Adrenal gland (tissue), 12 donors: ENCODE results near the gene GPR158. TPM values are rescaled to one million over a fixed set of nuclear protein-coding genes. Genes with fewer than 3 reads are reported as not detected.

Experiments used
- DNase-seq, 7 donors: peaks; one replicate each; pipeline ENCODE4 v3.0.0-alpha.2; 2019 to 2020
- H3K27ac ChIP-seq, 5 donors: fragments of 200-600 bp; sonication (generic) in 4 of 5; 1 replicate in 3 of 5; 2 replicates in 2 of 5; pipeline versions ENCODE4 v1.5.1 to v1.8.0; 2016 to 2020; ENCODE audit warnings: mild to moderate bottlenecking in 1 of 5
- H3K27me3 ChIP-seq: fragments of 200-600 bp; 2 replicates; pipeline ENCODE4 v1.8.0; 2021
- H3K36me3 ChIP-seq, 2 donors: fragments of 200-600 bp; replicated peaks in 1 of 2; 1 replicate in 1 of 2; 2 replicates in 1 of 2; pipeline versions ENCODE4 v1.5.1 to v1.8.0; 2018 to 2022
- H3K4me1 ChIP-seq, 2 donors: fragments of 200-600 bp; replicated peaks in 1 of 2; 1 replicate in 1 of 2; 2 replicates in 1 of 2; pipeline versions ENCODE4 v1.5.1 to v1.8.0; 2018 to 2021
- H3K4me3 ChIP-seq, 4 donors: fragments of 200-600 bp; sonication (generic) in 3 of 4; one replicate each; pipeline ENCODE4 v1.5.1; 2016 to 2018
- H3K9me3 ChIP-seq, 3 donors: fragments of 200-600 bp; sonication (generic) in 1 of 3; replicated peaks in 1 of 3; 1 replicate in 2 of 3; 2 replicates in 1 of 3; pipeline versions ENCODE4 v1.5.1 to v1.8.0; 2016 to 2021
- POLR2A ChIP-seq, 2 donors: fragments of 450-650 bp; IDR thresholded peaks; one replicate each; pipeline ENCODE4 v1.6.1; 2017; ENCODE audit warnings: antibody characterized with exemption in 2 of 2, mild to moderate bottlenecking in 2 of 2, moderate library complexity in 1 of 2
- whole genome bisulfite sequencing, 4 donors: extraction: QIAGEN DNeasy Blood & Tissue Kit in 2 of 4; methylation state at CpG; one replicate each; pipeline versions ENCODE4 v1.1.5 to v1.1.7; 2013 to 2017; 5-methylcytosine and 5-hydroxymethylcytosine counted together
- intact Hi-C, 2 donors: fragments of 100-400 bp; cut with DNase I; formaldehyde crosslinking; loops; one replicate each; pipeline versions ENCODE4 v1.14.1 to v1.15.0; 2022 to 2023
- polyA plus RNA-seq, 3 donors: library from polyadenylated mRNA; stranded (reverse); fragments of 200-250 nt in 2 of 3; fragments of 350-450 nt in 1 of 3; fragmentation: Illumina TruSeq in 1 of 3; extraction: RNeasy Lipid Tissue Mini Kit (QIAGEN cat#74804) in 1 of 3; gene quantifications; one replicate each; pipeline ENCODE4 v1.2.3, GENCODE V29; 2013 to 2014
- total RNA-seq, 9 donors: library from RNA; depleted of rRNA in 4 of 9; stranded (reverse); fragments of >200 nt in 4 of 9; fragments of 120-200 nt in 1 of 9; fragmentation: NEBNext Ultra II Directional in 1 of 9; extraction: Animal tissue kit (Norgen Biotek cat#: 25700) in 1 of 9; gene quantifications; one replicate each; pipeline versions ENCODE4 v1.1.0 to v1.2.4, GENCODE V29; 2013 to 2023
- TF ChIP-seq, protein P1 (sequence below), 6 experiments: fragments of 450-650 bp in 4 of 6; fragments of 200-600 bp in 2 of 6; sonication (generic) in 1 of 6; IDR thresholded peaks; 1 replicate in 5 of 6; 2 replicates in 1 of 6; pipeline versions ENCODE4 v1.5.1 to v1.8.0; 2016 to 2021; ENCODE audit warnings: antibody characterized with exemption in 6 of 6, mild to moderate bottlenecking in 2 of 6, moderate library complexity in 1 of 6
- donor health status: healthy with polysubstance abuse.
- donor health status: Bipolar disorder and iron deficiency.
- donor health status: DM: yes; HTN: yes; CAD: no.
- donor health status: DM: no; HTN: no; CAD: no.
- donor health status: DM: no; HTN: no; CAD: no.
- donor health status: DM: yes; HTN: yes; CAD: no.

GPR158 gene
- total and polyA plus RNA-seq, 12 donors = 0.04 to 2.5 (median 0.94) TPM; not detected in 2

DNA sequence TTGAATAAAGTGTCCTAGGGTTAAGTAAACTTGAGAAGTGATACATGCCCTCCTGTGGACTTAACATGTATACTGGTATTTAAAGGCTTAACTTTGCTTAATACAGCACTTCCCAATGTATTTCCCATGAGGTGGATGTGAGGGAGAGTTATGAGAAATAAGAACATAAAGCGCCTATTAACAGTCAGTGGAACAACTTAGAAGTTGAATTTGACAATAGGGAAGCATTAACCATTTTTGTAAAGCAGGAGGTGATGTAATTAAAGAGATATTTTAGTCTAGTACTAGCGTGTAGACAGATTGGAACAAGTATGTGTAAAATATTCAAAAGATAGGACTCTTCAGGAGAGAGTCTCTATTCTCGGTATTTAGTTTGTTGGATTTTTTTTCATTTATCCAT, 322.4 kb downstream of the GPR158 start:
- Histone ChIP-seq H3K27ac (no peak overlapping the region), H3K36me3 (no peaks in the 10 kb centered on the region), H3K27me3 (no peaks in the 10 kb centered on the region), H3K9me3 (no peaks in the 10 kb centered on the region), H3K4me3 (no peak overlapping the region), H3K4me1 (peaks cover 0 to 9% of the 10 kb centered on the region in 2 donors)
- 80 to 88% (median 85%) methylated on average over 3 of the region's 3 CpGs for WGBS, 4 donors
- TF ChIP-seq POLR2A (IDR thresholded peaks at IDR 0.05) = no peak
- TF ChIP-seq, protein P1, sequence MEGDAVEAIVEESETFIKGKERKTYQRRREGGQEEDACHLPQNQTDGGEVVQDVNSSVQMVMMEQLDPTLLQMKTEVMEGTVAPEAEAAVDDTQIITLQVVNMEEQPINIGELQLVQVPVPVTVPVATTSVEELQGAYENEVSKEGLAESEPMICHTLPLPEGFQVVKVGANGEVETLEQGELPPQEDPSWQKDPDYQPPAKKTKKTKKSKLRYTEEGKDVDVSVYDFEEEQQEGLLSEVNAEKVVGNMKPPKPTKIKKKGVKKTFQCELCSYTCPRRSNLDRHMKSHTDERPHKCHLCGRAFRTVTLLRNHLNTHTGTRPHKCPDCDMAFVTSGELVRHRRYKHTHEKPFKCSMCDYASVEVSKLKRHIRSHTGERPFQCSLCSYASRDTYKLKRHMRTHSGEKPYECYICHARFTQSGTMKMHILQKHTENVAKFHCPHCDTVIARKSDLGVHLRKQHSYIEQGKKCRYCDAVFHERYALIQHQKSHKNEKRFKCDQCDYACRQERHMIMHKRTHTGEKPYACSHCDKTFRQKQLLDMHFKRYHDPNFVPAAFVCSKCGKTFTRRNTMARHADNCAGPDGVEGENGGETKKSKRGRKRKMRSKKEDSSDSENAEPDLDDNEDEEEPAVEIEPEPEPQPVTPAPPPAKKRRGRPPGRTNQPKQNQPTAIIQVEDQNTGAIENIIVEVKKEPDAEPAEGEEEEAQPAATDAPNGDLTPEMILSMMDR (IDR thresholded peaks at IDR 0.05) = no peak
- DNase-seq = no peak
- intact Hi-C loops = no loop called here

- Histone ChIP-seq H3K4me3 (no peak overlapping the region), H3K27ac (no peak overlapping the region), H3K27me3 (no peaks in the 10 kb centered on the region), H3K4me1 (peaks cover 0 to 3% of the 10 kb centered on the region in 2 donors), H3K9me3 (no peaks in the 10 kb centered on the region), H3K36me3 (no peaks in the 10 kb centered on the region)
- no peak for TF ChIP-seq POLR2A (IDR thresholded peaks at IDR 0.05)
- DNase-seq = no peak
- intact Hi-C loops = no loop called here
- WGBS, 4 donors = 75 to 89% (median 80%) methylated on average over 5 of the region's 5 CpGs
Measured at GRCh38 chr10:25498645-25499044, 323.8 kb downstream of the GPR158 start.

DNA sequence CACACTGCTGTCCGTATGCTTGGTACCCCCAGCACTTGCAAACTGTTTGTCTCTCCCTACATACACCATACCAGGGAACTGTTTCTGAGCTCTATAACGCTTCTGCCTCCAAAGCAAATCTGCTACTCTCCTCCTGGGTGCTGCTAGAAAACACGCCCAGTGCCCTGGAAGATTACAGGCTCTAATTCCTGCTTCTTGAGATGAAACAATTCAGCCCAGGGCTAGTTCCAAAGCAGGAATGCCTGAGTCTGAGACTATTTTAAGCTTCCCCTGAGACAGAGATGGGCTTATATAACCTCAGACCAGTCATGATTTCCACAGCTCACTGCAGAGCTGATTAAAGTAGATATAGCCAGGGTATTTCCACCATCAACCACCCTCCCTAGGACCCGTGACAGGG, 327.1 kb downstream of the GPR158 start:
- no peaks in the 10 kb centered on the region for H3K9me3 ChIP-seq
- no peak overlapping the region for H3K27ac ChIP-seq
- H3K36me3 ChIP-seq = no peaks in the 10 kb centered on the region
- H3K4me1 ChIP-seq = no peaks in the 10 kb centered on the region
- H3K4me3 ChIP-seq = no peak overlapping the region
- TF ChIP-seq POLR2A (IDR thresholded peaks at IDR 0.05) = no peak
- TF ChIP-seq, protein P1 (IDR thresholded peaks at IDR 0.05) = no peak
- intact Hi-C loops = no loop called here
- DNase-seq = no peak
- 63 to 70% (median 67%) methylated on average over 4 of the region's 4 CpGs for WGBS, 4 donors
- H3K27me3 ChIP-seq = no peaks in the 10 kb centered on the region

DNA sequence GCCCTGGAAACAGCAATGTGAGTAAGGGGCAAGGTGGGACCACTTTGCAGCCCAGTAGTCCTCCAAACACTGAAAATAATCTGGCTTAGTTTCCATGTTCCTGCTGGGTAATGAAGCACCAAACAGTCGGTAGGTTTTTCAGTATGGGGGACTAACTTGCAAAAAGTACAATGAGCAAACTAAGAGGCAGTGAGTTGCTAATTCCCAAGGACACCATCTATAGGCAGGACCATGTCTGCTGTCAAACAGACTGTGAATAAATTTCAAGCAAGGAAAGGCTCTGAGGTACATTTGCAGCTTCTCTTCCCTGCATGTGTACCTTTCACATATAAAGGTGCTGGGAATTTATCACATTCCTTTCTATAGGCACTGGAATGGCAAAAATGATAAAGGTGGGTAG, 327.7 kb downstream of the GPR158 start:
- intact Hi-C loops = no loop called here
- no peaks in the 10 kb centered on the region for H3K36me3 ChIP-seq
- no peaks in the 10 kb centered on the region for H3K27me3 ChIP-seq
- H3K27ac ChIP-seq = no peak overlapping the region
- DNase-seq = no peak
- no peaks in the 10 kb centered on the region for H3K4me1 ChIP-seq
- no peaks in the 10 kb centered on the region for H3K9me3 ChIP-seq
- H3K4me3 ChIP-seq = no peak overlapping the region
- no peak for TF ChIP-seq POLR2A (IDR thresholded peaks at IDR 0.05)
- TF ChIP-seq, protein P1 (IDR thresholded peaks at IDR 0.05) = no peak
- WGBS, 4 donors = 53 to 74% (median 64%) methylated on average over 1 of the region's 1 CpG

DNA sequence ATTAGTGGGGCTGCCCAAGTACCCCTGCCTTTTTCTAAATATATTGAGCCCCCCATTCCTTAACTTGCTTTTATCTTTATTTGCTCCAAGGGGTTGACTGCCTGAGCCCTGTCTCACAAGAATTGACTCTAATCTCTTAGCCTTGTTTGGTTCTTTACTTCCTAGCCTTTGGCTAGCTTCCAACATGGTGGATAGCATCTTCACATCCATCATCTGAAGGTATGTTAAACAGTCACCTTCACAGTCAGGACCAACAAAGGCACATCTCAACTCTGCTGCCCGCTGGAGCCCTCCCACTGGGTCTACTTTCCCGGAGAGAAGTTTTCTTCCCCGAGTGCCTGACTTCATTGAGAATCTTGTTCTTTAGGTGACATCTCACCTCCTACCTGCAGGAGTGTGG, 329.5 kb downstream of the GPR158 start:
- Histone ChIP-seq H3K4me1 (no peaks in the 10 kb centered on the region), H3K27me3 (no peaks in the 10 kb centered on the region), H3K36me3 (no peaks in the 10 kb centered on the region), H3K9me3 (no peaks in the 10 kb centered on the region), H3K27ac (no peak overlapping the region), H3K4me3 (no peak overlapping the region)
- DNase-seq = no peak
- TF ChIP-seq POLR2A (IDR thresholded peaks at IDR 0.05) = no peak
- TF ChIP-seq, protein P1 (IDR thresholded peaks at IDR 0.05) = no peak
- WGBS, 4 donors = 82 to 93% (median 85%) methylated on average over 3 of the region's 3 CpGs
- intact Hi-C loops = no loop called here
